Prostate gland (tissue), 2 donors: ENCODE data around the gene TAF1D.

Experiments used
- POLR2AphosphoS5 ChIP-seq: sonication (generic); formaldehyde crosslinking; IDR thresholded peaks from one replicate; pipeline ENCODE4 v1.6.1; 2017; ENCODE audit warnings: antibody characterized with exemption
- TF ChIP-seq, protein P1 (sequence below), 4 experiments: fragments of 200-600 bp in 2 of 4; fragments of 450-650 bp in 2 of 4; sonication (generic) in 2 of 4; IDR thresholded peaks; 1 replicate in 3 of 4; 2 replicates in 1 of 4; pipeline ENCODE4 v1.5.1; 2016 to 2019; ENCODE audit warnings: antibody characterized with exemption in 4 of 4, mild to moderate bottlenecking in 2 of 4, moderate library complexity in 2 of 4

DNA sequence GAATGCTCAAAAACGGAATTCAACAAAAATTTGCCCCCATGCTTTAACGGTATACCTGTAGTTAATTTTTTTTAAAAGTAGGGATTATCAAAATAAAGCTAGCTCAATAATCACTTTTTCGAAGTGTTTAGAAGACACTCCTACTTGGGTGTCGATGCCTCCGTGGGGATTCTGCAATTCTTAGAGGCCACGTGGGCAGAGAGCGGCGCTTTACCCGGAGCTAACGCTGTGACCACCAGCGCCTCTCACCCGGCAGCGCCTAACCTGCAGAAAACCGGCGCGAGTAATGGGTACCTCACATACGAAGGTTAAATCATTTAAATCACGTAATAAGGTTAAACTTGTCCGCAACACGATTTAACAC lies 583 bp downstream of the TAF1D start:
- no peak for TF ChIP-seq POLR2AphosphoS5
- TF ChIP-seq, protein P1, sequence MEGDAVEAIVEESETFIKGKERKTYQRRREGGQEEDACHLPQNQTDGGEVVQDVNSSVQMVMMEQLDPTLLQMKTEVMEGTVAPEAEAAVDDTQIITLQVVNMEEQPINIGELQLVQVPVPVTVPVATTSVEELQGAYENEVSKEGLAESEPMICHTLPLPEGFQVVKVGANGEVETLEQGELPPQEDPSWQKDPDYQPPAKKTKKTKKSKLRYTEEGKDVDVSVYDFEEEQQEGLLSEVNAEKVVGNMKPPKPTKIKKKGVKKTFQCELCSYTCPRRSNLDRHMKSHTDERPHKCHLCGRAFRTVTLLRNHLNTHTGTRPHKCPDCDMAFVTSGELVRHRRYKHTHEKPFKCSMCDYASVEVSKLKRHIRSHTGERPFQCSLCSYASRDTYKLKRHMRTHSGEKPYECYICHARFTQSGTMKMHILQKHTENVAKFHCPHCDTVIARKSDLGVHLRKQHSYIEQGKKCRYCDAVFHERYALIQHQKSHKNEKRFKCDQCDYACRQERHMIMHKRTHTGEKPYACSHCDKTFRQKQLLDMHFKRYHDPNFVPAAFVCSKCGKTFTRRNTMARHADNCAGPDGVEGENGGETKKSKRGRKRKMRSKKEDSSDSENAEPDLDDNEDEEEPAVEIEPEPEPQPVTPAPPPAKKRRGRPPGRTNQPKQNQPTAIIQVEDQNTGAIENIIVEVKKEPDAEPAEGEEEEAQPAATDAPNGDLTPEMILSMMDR (IDR thresholded peaks at IDR 0.05) = no peak
